HG02852 (cell line): ENCODE results near the gene MCM9.
"Not testable (repeated sequence)": the region's sequence is repeated elsewhere in the genome, so short reads cannot be mapped to it uniquely, and the experiment has no call there.

Experiments
- ATAC-seq: cut with Tn5 transposase; IDR thresholded peaks from one replicate; pipeline ENCODE4 v1.9.1; 2021; ENCODE audit warnings: mild to moderate bottlenecking, moderate library complexity; ENCODE audit not compliant: unreplicated experiment

The MCM9 gene

GRCh38 chr6:118808793-118809638, 125.9 kb downstream of the MCM9 start:
- ATAC-seq = peak; percentile 59

DNA sequence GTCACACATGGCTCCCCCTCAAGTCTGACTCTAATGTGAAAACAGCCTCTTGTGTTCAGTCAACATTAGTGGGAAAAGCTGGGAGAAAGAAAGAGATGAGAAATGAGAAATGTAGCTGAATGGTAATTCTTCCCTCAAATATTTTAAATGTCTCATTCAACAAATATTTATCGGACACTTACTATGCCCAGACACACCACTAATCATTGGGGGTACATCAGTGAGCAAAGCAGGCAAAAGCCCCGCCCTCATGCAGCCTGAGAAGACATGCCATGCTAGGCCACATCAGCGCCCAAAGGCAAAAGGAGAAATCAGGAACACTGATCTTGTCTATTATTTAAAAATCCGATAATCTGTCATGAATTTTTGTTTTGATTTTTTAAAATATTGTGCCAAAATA, 130.9 kb downstream of the MCM9 start:
- ATAC-seq = no peak

GRCh38 chr6:118801257-118801656, 133.7 kb downstream of the MCM9 start:
- no peak for ATAC-seq

DNA sequence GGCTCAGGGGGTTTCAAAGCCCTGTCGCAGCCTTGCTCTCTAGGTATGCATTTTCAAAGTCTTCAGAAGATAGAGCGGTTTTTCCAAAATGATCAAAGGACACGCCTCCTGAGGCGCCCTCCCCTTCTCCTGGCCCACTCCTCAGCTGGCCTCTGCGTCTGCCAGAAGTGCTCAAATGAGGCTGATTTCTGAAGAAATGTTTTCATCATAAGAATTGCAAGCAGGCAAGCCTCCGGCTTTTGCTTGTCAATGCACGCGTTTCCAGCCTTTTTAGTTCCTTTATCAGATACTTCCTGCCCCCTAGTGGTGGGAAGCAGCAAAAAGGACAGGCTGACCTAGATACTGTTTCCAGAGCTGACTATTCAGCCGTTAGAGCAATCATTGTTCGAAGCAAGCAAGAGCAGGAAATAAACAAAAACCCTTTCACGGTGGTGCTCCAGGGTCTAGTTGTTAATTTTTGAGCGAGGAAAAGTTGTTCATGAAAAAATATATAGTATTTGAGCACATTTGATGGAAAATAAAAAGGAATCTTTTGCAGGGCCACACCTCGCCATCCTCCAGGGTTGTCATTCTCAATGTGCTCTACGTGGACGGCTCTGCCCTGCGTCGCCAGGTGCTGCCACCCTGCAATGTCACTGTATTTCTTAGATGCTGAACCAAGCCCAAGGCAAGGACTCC, 134.4 kb downstream of the MCM9 start:
- ATAC-seq = peak; percentile 96

GRCh38 chr6:118799826-118800225, 135.1 kb downstream of the MCM9 start:
- no peak for ATAC-seq

- not testable (repeated sequence) for ATAC-seq
Measured at GRCh38 chr6:118796548-118796947, 138.4 kb downstream of the MCM9 start.

- ATAC-seq = no peak
Measured at GRCh38 chr6:118791499-118791898, 143.5 kb downstream of the MCM9 start.

GRCh38 chr6:118789954-118790353, 145.0 kb downstream of the MCM9 start:
- no peak for ATAC-seq

GRCh38 chr6:118789419-118789818, 145.5 kb downstream of the MCM9 start:
- ATAC-seq = no peak

- no peak for ATAC-seq
Measured at GRCh38 chr6:118788702-118789101, 146.3 kb downstream of the MCM9 start.

DNA sequence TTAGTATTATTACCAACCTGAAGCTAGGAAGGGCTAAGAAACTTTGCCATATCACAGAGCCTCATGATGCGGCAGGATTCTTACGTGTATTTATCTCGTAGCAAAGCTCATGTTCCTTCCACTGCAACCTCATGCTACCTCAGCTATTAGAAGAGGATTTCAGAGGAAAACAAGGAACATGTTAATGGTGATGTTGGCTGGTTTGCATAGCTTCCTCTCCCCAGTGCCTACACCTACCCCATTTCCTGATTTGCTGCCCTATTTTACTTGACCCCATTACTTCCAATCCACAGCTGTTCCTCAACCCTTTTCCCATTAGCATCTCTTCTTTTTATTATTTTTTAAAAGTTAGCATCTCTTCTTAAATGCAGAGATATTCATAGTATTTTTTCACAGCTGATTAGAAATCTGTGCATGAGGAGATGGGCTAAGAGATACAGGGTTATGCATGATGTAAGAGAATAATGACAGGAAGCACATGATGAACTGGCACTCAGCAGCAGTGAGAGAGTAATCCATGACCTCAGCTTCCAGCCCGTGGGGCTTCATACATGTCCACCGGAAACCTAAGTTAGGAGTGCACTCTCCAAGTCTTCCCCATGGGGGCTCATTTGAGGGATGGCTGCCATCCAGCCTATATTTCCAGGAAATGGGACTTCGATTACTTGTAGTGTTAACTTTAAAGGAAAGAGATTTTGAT, 147.1 kb downstream of the MCM9 start:
- no peak for ATAC-seq

DNA sequence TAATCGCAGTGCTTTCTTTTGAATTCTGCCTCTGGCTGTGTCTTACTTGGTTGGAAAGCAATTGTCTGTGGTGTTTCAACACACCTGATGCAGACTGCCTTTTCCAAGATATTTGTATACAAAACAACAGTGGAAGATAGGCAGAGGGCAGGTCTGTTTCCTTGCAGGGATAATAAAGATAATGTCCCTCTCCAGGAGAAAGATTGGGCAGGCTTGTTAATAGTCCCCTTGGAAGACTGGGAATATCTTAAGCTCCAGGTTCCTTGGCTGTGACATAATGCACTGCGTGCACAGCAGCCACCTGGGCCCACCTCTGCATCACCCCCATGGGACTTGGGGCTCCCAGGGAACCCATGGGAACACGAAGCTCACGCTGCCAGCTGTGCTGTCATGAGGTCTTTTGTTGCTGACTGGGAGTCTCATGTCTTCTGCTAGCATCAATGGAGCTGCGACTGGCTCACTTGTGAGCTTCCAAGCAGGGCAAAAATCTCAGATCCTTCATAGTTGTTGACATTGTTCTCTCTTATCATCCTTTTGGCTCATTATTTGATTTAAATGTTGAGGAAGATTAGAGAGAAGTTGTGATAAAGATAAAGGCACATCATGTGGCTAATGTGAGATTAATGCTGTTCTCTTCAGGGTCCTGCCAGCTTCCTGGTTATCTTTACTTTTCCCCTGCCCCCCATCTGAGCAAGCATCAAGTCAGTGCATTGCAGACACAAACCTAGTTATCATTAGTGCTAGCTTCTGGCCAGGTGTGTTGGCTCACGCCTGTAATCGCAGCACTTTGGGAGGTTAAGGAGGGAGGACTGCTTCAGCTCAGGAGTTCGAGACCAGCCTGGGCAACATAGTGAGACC, 148.1 kb downstream of the MCM9 start:
- no peak for ATAC-seq

DNA sequence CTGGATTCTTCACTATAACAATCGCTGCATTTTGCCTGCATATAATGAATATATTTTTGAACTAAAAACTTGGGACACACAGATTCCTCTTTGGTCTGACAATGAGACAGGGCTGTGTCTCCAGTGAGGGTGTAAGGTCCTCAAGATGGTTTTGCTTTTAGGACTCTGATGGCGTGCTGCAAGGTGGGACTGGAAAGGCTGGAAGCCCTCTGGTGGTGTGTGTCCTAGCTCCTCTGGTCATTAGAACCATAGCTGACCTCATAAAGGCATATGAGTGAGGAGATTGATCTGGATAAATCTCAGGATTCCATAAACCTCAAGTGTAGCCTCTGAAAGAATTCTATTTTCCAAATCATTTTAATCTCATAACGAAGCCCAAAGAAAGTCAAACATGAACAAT, 149.4 kb downstream of the MCM9 start:
- no peak for ATAC-seq

DNA sequence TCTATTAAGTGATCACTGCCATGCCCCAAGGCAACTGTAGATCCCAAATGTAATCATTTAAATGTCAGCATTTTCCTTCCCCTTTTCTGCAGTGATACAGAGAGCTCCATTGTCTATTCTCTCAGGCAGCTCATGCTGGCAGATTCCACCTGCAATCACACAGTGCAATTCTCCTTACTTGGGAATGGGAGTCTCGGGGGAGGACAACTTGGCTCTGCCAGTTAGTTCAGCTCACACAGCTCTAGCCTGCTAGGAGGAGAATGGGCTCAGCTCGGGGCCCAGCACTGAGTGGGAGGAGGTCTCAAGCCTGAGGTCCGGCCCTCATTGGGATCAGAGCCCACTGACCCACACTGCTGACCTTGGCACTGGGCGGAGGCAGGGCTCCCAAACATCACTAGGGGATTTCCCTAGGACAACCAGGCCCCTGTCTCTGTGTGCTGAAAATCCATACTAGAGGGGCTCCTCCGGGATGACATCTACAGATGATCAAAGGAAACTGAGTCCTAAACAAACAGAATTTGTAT, 150.3 kb downstream of the MCM9 start:
- no peak for ATAC-seq

- ATAC-seq = no peak
Measured at GRCh38 chr6:118783931-118784550, 150.9 kb downstream of the MCM9 start.

- no peak for ATAC-seq
Measured at GRCh38 chr6:118782651-118783050, 152.3 kb downstream of the MCM9 start.

GRCh38 chr6:118781897-118782296, 153.1 kb downstream of the MCM9 start:
- no peak for ATAC-seq

DNA sequence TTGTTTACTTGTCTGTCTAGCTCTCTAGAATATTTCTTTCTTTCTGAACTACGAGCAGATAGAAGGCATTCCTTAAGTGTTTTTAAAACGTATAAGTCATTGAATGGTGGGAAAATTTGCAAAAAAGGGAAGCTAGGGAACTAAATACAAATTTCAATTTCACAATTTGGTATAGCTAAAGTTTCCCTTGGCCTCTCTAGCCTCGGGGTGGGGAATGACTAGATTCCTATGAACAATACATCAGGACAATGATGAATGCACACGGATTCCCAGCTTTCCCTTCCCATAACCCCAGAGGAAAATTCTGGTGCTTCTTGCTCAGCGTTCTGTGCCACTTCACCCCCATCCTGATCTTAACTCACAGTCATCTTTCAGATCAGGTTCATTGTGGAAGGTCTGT, 154.3 kb downstream of the MCM9 start:
- no peak for ATAC-seq

GRCh38 chr6:118776607-118777549, 158.1 kb downstream of the MCM9 start:
- peak; percentile 86 for ATAC-seq
